A549 treated with AZD9567 at 1 μM for 4 hours (cell line): ENCODE data around the gene SLC1A3. TPM values are rescaled to one million over a fixed set of nuclear protein-coding genes. Genes with fewer than 3 reads are reported as not detected.

Experiments used
- total RNA-seq: library from RNA; stranded (reverse); fragments of 200-300 nt; extraction: Qiagen RNA extraction; gene quantifications from 5 replicates; pipeline ENCODE4 v1.2.3, GENCODE V29; 2022; ENCODE audit not compliant: insufficient read depth

Gene SLC1A3
- total RNA-seq, result 0.06 to 0.11 TPM (median 0.07 TPM) in 3 of 5 replicates, not detected in the others

DNA sequence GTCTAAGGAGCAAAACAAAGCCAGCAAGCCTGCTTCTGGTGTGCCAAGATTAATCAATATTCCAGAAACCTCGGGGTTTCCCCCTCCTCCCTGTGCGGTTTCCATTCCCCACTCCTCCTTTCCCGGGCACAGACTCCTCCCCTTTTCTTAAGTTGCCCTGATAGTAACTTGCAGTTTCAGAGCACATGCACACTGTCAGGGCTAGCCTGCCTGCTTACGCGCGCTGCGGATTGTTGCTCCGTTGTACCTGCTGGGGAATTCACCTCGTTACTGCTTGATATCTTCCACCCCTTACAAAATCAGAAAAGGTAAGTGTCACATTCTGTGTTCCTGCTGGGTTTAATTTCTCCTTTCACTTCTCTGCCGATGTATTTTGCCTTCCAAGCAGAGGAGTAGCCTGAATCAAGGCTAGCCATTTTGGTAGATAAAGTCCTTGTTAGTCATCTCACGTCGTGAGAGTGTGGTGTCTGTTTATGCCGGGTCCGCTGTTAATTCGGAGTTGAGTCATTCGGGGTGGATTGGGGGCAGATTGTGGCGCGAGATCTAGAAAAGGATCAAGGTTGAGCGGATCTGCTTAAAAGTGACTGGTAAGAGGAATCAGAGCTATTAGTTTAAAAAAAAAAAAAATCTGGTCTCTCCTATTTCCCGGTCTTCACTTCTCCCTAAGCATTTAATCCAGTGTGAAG lies at the start of gene SLC1A3:
Gene SLC1A3, plus strand, starts transcription at position 179 of the 686 bp plus-strand sequence. CDS start 1,818 bp downstream, outside the sequence.

